ENCODE data around the gene PKNOX2.

GRCh38 chr11:125369808-125370207 is 205.3 kb downstream of the PKNOX2 start:
- TF ChIP-seq SIN3A (IDR thresholded peaks at IDR 0.05; ENCODE audit: borderline replicate concordance, insufficient read depth, low read length) (no peak), POLR2AphosphoS5 (IDR thresholded peaks at IDR 0.05; ENCODE audit: low read depth, low read length) (no peak), REST (IDR thresholded peaks at IDR 0.05; ENCODE audit: insufficient read depth in 1 of 2, low read depth in 2 of 2, low read length in 2 of 2) (no peak), TAF1 (IDR thresholded peaks at IDR 0.05; ENCODE audit: borderline replicate concordance, insufficient read depth, low read length) (no peak), FOXP2 (optimal IDR thresholded peaks at IDR 0.05; ENCODE audit: borderline replicate concordance, extremely low read depth, extremely low read length, insufficient read depth) (no peak)
